ENCODE measurements around the gene TIMM17A.
"Not testable (repeated sequence)": the region's sequence is repeated elsewhere in the genome, so short reads cannot be mapped to it uniquely, and the experiment has no call there.

Gene TIMM17A

DNA sequence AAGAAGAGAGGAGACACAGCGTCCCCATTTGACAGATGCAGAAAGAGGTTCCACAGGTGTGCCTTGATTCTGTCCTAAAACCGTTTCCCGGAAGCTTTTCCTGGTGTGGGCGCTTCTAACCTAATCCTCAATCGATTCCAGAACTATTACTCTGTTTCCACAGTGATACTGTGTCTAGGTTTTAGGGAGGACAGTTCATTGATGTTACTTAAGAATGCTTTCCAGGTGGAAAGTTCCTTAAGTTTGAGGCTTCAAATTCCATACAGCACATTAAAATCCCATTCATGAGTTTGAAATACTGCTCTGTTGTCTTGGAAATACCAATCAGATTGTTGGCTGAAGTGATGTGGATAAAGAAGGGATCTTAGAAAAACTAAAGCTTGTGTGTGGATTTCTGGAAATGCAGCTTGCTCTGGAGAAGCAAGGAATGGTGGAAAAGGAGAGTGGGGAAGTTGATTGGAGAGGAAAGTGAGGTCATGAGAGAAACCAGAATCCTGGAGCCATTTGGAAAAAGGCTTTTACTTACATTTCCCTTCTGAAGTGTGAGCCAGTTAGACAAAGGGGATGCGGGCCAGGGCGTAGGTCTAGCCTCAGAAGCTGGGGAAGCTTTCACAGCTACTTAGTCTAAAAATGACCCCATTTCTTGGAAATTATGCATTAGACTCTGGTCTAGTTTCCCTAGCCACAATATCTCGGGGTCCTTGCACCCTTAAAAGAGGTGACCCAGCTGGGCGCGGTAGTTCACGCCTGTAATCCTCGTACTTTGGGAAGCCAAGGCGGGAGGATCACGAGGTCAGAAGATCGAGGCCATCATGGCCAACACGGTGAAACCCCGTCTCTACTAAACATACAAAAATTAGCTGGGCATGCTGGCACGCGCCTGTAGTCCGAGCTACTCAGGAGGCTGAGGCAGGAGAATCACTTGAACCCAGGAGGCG is 61.8 kb downstream of the TIMM17A start:
- DNase-seq = no peak

GRCh38 chr1:202017749-202018467 is 62.6 kb downstream of the TIMM17A start:
- no peak for DNase-seq

DNA sequence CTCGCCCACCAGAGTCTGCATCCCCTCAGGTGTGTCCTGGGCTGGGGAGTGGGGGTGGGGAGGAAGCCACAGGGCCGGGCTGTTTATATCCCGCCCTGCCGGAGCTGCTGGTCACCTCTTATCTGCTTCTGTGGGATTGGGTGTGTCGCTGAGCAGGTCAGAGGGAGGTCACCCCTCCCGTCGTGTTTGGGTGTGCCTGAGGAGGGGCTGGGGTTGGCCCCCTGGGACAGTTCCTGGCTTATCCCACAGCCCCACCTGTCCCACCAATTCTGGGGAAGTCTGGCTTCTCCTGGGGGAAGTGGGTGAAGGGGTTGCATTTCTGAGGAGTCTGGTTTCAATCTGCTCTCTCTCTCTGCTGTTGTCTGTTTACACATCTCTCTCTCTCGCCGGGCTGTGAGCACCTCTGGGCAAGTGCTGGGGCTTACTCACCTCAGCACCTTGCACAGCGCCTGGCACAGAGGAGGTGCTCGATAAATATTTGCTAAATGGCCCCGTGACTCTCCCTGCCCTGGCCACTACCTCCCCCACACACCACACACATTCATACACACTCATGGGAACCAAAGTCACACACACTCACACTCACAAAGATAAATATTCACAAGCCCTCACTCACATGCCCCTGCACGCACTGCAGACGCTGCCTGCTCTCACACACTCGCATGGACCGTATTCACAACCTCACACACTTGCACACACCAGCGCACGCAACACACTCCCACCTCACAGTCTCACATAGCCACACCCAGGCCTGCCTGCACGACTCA is 63.3 kb downstream of the TIMM17A start:
- peak; percentile 68 for DNase-seq

DNA sequence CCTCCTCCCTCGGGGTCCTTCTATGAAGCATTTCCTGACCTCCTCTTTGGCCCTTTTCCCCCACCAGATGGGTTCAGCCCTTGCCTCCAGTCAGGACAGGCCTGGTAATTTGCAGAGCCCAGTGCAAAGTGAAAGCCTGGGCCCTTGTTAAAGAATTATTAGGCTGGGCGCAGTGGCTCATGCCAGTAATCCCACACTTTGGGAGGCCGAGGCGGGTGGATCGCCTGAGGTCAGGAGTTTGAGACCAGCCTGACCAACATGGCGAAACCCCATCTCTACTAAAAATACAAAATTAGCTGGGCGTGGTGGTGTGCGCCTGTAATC is 63.9 kb downstream of the TIMM17A start:
- DNase-seq = not testable (repeated sequence)

Data from kidney glomerular epithelial cell (primary cell).